IMR-90 (cell line): Measurements from ENCODE around the gene ZNF407. TPM values are rescaled to one million over a fixed set of nuclear protein-coding genes. Genes with fewer than 3 reads are reported as not detected.

Experiments
- ATAC-seq: fragments of 200-7000 bp; cut with Tn5 transposase; 2 replicates; pipeline ENCODE4 v1.9.1; 2020; ENCODE audit warnings: low read depth, mild to moderate bottlenecking, moderate library complexity
- BruUV-seq: library from RNA; stranded (reverse); fragments of 400-500 nt; replicated peaks from 2 replicates; lab custom pipeline; 2021; lab: Mats Ljungman, UMichigan
- CTCF ChIA-PET: fragments of 300-600 bp; formaldehyde crosslinking; extraction: SDS; loops from one replicate; lab custom pipeline; 2021; ENCODE audit warnings: antibody characterized with exemption; lab: Yijun Ruan, JAX
- POLR2A ChIA-PET: fragments of 300-600 bp; sonication (Branson Sonifier 250); formaldehyde crosslinking; loops from one replicate; lab custom pipeline; 2022; ENCODE audit warnings: antibody characterized with exemption; ENCODE audit not compliant: unreplicated experiment; lab: Charles Lee
- DNase-seq: peaks from one replicate; pipeline ENCODE4 v3.0.0; 2013
- H2AFZ ChIP-seq: replicated peaks from 2 replicates; pipeline ENCODE3; 2013; ENCODE audit warnings: low read length, mild to moderate bottlenecking; ENCODE audit not compliant: poor library complexity
- H2AK5ac ChIP-seq: 2 replicates; pipeline ENCODE4 v1.6.1; 2013; ENCODE audit warnings: low read depth, low read length, inconsistent platforms
- H2AK9ac ChIP-seq: replicated peaks from 2 replicates; pipeline ENCODE3; 2013; ENCODE audit warnings: mild to moderate bottlenecking, low read depth, low read length, moderate library complexity; ENCODE audit not compliant: poor library complexity
- H2BK120ac ChIP-seq: 2 replicates; pipeline ENCODE4 v1.6.1; 2013; ENCODE audit warnings: low read depth, low read length, inconsistent platforms
- H2BK15ac ChIP-seq: 3 replicates; pipeline ENCODE4 v1.6.1; 2013; ENCODE audit warnings: low read depth, low read length, inconsistent platforms
- H2BK20ac ChIP-seq: 2 replicates; pipeline ENCODE4 v1.6.1; 2013; ENCODE audit warnings: low read depth, mild to moderate bottlenecking, inconsistent platforms, low read length, moderate library complexity
- H2BK5ac ChIP-seq: 2 replicates; pipeline ENCODE4 v1.6.1; 2013; ENCODE audit warnings: mild to moderate bottlenecking, low read depth, low read length, inconsistent platforms; ENCODE audit not compliant: poor library complexity, severe bottlenecking
- H3K14ac ChIP-seq: replicated peaks from 2 replicates; pipeline ENCODE4 v1.6.1; 2013; ENCODE audit warnings: low read depth, low read length, inconsistent platforms
- H3K18ac ChIP-seq: 2 replicates; pipeline ENCODE4 v1.6.1; 2013; ENCODE audit warnings: low read depth, low read length, control low read depth
- H3K23ac ChIP-seq: 2 replicates; pipeline ENCODE4 v1.6.1; 2013; ENCODE audit warnings: low read depth, low read length, inconsistent platforms
- H3K27ac ChIP-seq: 2 replicates; pipeline ENCODE4 v1.5.1; 2013; ENCODE audit warnings: mild to moderate bottlenecking, control low read depth, low read length; ENCODE audit not compliant: insufficient read depth
- H3K27me3 ChIP-seq: 2 replicates; pipeline ENCODE4 v1.6.1; 2013; ENCODE audit warnings: low read length; ENCODE audit not compliant: control insufficient read depth, insufficient read depth
- H3K36me3 ChIP-seq: 2 replicates; pipeline ENCODE4 v1.6.1; 2013; ENCODE audit warnings: low read length, mixed read lengths; ENCODE audit not compliant: control insufficient read depth, insufficient read depth
- H3K4ac ChIP-seq: 2 replicates; pipeline ENCODE4 v1.6.1; 2013; ENCODE audit warnings: low read depth, low read length, inconsistent platforms
- H3K4me1 ChIP-seq: 2 replicates; pipeline ENCODE4 v1.6.1; 2013; ENCODE audit warnings: low read length, mixed read lengths; ENCODE audit not compliant: control insufficient read depth, insufficient read depth
- H3K4me2 ChIP-seq: 2 replicates; pipeline ENCODE4 v1.6.1; 2013; ENCODE audit warnings: low read depth, mild to moderate bottlenecking, control low read depth, low read length, moderate library complexity
- H3K4me3 ChIP-seq: 2 replicates; pipeline ENCODE4 v1.5.1; 2013; ENCODE audit warnings: low read depth, mild to moderate bottlenecking, control low read depth, low read length, moderate library complexity; ENCODE audit not compliant: insufficient read depth
- H3K56ac ChIP-seq: 2 replicates; pipeline ENCODE4 v1.6.1; 2013; ENCODE audit warnings: low read length, inconsistent platforms; ENCODE audit not compliant: insufficient read depth; ENCODE audit errors: extremely low read depth
- H3K79me1 ChIP-seq, 2 experiments: 2 replicates each; pipeline ENCODE4 v1.6.1; 2013; ENCODE audit warnings: low read length in 2 of 2, inconsistent platforms in 1 of 2, low read depth in 1 of 2
- H3K9ac ChIP-seq: 2 replicates; pipeline ENCODE4 v1.6.1; 2013; ENCODE audit warnings: low read depth, low read length, control low read depth
- H3K9me1 ChIP-seq: 2 replicates; pipeline ENCODE4 v1.6.1; 2013; ENCODE audit warnings: low read length, inconsistent platforms; ENCODE audit not compliant: insufficient read depth
- H3K9me3 ChIP-seq: 2 replicates; pipeline ENCODE4 v1.6.1; 2013; ENCODE audit warnings: low read length; ENCODE audit not compliant: control insufficient read depth, insufficient read depth
- H4K20me1 ChIP-seq: 2 replicates; pipeline ENCODE4 v1.6.1; 2013; ENCODE audit warnings: low read length, inconsistent platforms; ENCODE audit not compliant: insufficient read depth
- H4K5ac ChIP-seq: 2 replicates; pipeline ENCODE4 v1.6.1; 2013; ENCODE audit warnings: mild to moderate bottlenecking, low read depth, low read length, control low read depth
- H4K8ac ChIP-seq, 2 experiments: 2 replicates each; pipeline ENCODE4 v1.6.1; 2013; ENCODE audit warnings: low read depth in 2 of 2, low read length in 2 of 2, control low read depth in 1 of 2, inconsistent platforms in 1 of 2
- H4K91ac ChIP-seq: 2 replicates; pipeline ENCODE4 v1.6.1; 2013; ENCODE audit warnings: low read depth, low read length, inconsistent platforms; ENCODE audit not compliant: insufficient read depth
- BHLHE40 ChIP-seq: fragments of 150-350 bp; IDR thresholded peaks from 2 replicates; pipeline ENCODE4 v1.6.1; 2016; ENCODE audit warnings: mild to moderate bottlenecking, low read depth, low read length
- CHD1 ChIP-seq: IDR thresholded peaks from 2 replicates; pipeline ENCODE4 v1.6.1; 2012; ENCODE audit warnings: low read depth, low read length, improper control_type of control experiment
- MAFK ChIP-seq: IDR thresholded peaks from 2 replicates; pipeline ENCODE4 v1.6.1; 2012; ENCODE audit warnings: low read depth, low read length, improper control_type of control experiment
- POLR2A ChIP-seq: IDR thresholded peaks from 2 replicates; pipeline ENCODE4 v1.6.1; 2012; ENCODE audit warnings: mild to moderate bottlenecking, low read depth, low read length
- RAD21 ChIP-seq: IDR thresholded peaks from 2 replicates; pipeline ENCODE4 v1.6.1; 2012; ENCODE audit warnings: low read length, improper control_type of control experiment
- RFX5 ChIP-seq: IDR thresholded peaks from 2 replicates; pipeline ENCODE4 v1.8.0; 2012; ENCODE audit warnings: low read depth, mild to moderate bottlenecking, low read length, moderate library complexity
- WGBS, 2 experiments: methylation state at CpG; one replicate each; pipeline versions ENCODE4 v1.1.5 to v1.1.7; 2013; ENCODE audit warnings: missing lambda C conversion rate in 2 of 2; ENCODE audit not compliant: insufficient read length in 1 of 2; ENCODE audit errors: extremely low coverage in 2 of 2; 5-methylcytosine and 5-hydroxymethylcytosine counted together
- dilution Hi-C: fragments of 300-500 bp; cut with HindIII; formaldehyde crosslinking; loops from one replicate; pipeline ENCODE4 v1.14.3; 2018; ENCODE audit warnings: low sequenced_read_pairs; ENCODE audit not compliant: unreplicated experiment
- in situ Hi-C: fragments of 300-500 bp; cut with MboI; formaldehyde crosslinking; loops from 3 replicates; pipeline ENCODE4 v1.14.3; 2019; ENCODE audit warnings: low sequenced_read_pairs, inconsistent platforms, mixed read lengths
- intact Hi-C: fragments of 100-400 bp; cut with micrococcal nuclease; formaldehyde crosslinking; loops from 2 replicates; pipeline ENCODE4 v1.10.0; 2022
- polyA plus RNA-seq, 3 experiments: library from polyadenylated mRNA; depleted of rRNA; stranded (reverse); fragments of >200 nt; gene quantifications; 2 replicates each; pipeline ENCODE4 v1.2.3, GENCODE V29; 2012; ENCODE audit warnings: low replicate concordance in 1 of 3
- total RNA-seq: library from RNA; depleted of rRNA; stranded (reverse); fragments of >200 nt; gene quantifications from 2 replicates; pipeline ENCODE4 v1.2.3, GENCODE V29; 2012
- TF ChIP-seq, protein P1 (sequence below): conservative IDR thresholded peaks from 2 replicates; pipeline ENCODE4 v1.5.1; 2012; ENCODE audit warnings: mild to moderate bottlenecking, low read depth, low read length, improper control_type of control experiment
- TF ChIP-seq, protein P2 (sequence below): fragments of 150-350 bp; IDR thresholded peaks from 2 replicates; pipeline ENCODE4 v1.6.1; 2017; ENCODE audit warnings: mild to moderate bottlenecking, antibody characterized with exemption, low read length, low read depth
- TF ChIP-seq, protein P3 (sequence below): fragments of 150-350 bp; IDR thresholded peaks from 2 replicates; pipeline ENCODE4 v1.6.1; 2016; ENCODE audit warnings: low read depth, mild to moderate bottlenecking, low read length, moderate library complexity, borderline replicate concordance

Gene ZNF407
- total and polyA plus RNA-seq, 2 of the 4 experiments (the other 2 are of a cell fraction): 3.1 to 20.1 TPM

DNA sequence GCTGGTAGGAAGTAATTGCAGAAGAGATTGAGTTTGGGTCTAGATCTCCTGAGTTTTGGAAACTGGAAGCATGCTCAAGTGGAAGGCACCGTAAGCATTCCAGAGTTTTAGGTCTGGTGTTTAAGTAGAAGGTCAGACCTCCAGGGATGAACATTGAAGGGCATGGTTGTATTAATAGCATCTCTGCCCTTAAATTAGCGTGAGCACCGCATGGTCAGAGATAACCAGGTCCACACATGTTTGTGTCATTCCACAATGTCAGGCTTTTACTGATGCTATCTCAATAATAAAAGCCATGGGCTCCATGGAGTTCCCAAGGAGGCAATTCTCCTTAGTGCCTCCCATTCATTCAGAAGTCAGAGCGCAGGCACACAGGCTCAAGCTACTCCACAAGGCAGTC lies 28.3 kb upstream of the ZNF407 start:
- Histone ChIP-seq H2BK120ac (no peak overlapping the region), H3K27ac (no peak overlapping the region), H4K20me1 (no peaks in the 10 kb centered on the region), H4K91ac (no peak overlapping the region), H3K23ac (no peak overlapping the region), H3K9me3 (0 out of 2 replicates have a peak, but pooled peaks cover 3% of the 10 kb centered on the region), H2AFZ (no peak overlapping the region), H4K5ac (no peak overlapping the region), H3K4me1 (no peaks in the 10 kb centered on the region), H2BK5ac (no peak overlapping the region), H2BK15ac (no peak overlapping the region), H3K14ac (no peak overlapping the region), H2AK9ac (no peak overlapping the region), H3K36me3 (no peaks in the 10 kb centered on the region), H3K4me3 (no peak overlapping the region), H3K9ac (no peak overlapping the region), H3K56ac (no peak overlapping the region), H3K79me1 (no peaks in the 10 kb centered on the region), H3K9me1 (no peaks in the 10 kb centered on the region), H3K27me3 (peaks cover 12% of the 10 kb centered on the region), H3K18ac (no peak overlapping the region), H3K4ac (no peak overlapping the region), H4K8ac (no peak overlapping the region), H3K4me2 (no peak overlapping the region), H2BK20ac (no peak overlapping the region), H2AK5ac (no peak overlapping the region)
- ATAC-seq: no peak
- dilution Hi-C loops (no loop called here), in situ Hi-C loops (loop anchor here (25.0 kb wide), 1 partner anchor 357 kb away; no protein-coding TSS in a partner anchor), intact Hi-C loops (no loop called here)
- CTCF ChIA-PET: no interaction called here
- TF ChIP-seq, protein P1, sequence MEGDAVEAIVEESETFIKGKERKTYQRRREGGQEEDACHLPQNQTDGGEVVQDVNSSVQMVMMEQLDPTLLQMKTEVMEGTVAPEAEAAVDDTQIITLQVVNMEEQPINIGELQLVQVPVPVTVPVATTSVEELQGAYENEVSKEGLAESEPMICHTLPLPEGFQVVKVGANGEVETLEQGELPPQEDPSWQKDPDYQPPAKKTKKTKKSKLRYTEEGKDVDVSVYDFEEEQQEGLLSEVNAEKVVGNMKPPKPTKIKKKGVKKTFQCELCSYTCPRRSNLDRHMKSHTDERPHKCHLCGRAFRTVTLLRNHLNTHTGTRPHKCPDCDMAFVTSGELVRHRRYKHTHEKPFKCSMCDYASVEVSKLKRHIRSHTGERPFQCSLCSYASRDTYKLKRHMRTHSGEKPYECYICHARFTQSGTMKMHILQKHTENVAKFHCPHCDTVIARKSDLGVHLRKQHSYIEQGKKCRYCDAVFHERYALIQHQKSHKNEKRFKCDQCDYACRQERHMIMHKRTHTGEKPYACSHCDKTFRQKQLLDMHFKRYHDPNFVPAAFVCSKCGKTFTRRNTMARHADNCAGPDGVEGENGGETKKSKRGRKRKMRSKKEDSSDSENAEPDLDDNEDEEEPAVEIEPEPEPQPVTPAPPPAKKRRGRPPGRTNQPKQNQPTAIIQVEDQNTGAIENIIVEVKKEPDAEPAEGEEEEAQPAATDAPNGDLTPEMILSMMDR: no peak
- TF ChIP-seq, protein P2, sequence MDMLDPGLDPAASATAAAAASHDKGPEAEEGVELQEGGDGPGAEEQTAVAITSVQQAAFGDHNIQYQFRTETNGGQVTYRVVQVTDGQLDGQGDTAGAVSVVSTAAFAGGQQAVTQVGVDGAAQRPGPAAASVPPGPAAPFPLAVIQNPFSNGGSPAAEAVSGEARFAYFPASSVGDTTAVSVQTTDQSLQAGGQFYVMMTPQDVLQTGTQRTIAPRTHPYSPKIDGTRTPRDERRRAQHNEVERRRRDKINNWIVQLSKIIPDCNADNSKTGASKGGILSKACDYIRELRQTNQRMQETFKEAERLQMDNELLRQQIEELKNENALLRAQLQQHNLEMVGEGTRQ: no peak
- TF ChIP-seq MAFK (no peak), RAD21 (no peak), POLR2A (no peak), CHD1 (no peak), BHLHE40 (no peak), RFX5 (no peak)
- TF ChIP-seq, protein P3, sequence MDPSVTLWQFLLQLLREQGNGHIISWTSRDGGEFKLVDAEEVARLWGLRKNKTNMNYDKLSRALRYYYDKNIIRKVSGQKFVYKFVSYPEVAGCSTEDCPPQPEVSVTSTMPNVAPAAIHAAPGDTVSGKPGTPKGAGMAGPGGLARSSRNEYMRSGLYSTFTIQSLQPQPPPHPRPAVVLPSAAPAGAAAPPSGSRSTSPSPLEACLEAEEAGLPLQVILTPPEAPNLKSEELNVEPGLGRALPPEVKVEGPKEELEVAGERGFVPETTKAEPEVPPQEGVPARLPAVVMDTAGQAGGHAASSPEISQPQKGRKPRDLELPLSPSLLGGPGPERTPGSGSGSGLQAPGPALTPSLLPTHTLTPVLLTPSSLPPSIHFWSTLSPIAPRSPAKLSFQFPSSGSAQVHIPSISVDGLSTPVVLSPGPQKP: no peak
- WGBS, 2 experiments: no CpG with 5 or more reads among the region's 4 CpGs
- no TSS peak for BruUV-seq
- POLR2A ChIA-PET: no interaction called here
- DNase-seq: no peak
